HG03575 (cell line): ENCODE data around the gene USP35.

Experiments
- ATAC-seq: cut with Tn5 transposase; IDR thresholded peaks from one replicate; pipeline ENCODE4 v1.9.1; 2021; ENCODE audit not compliant: unreplicated experiment, insufficient number of reproducible peaks, low FRiP score; ENCODE audit errors: extremely low read depth

The USP35 gene, protein sequence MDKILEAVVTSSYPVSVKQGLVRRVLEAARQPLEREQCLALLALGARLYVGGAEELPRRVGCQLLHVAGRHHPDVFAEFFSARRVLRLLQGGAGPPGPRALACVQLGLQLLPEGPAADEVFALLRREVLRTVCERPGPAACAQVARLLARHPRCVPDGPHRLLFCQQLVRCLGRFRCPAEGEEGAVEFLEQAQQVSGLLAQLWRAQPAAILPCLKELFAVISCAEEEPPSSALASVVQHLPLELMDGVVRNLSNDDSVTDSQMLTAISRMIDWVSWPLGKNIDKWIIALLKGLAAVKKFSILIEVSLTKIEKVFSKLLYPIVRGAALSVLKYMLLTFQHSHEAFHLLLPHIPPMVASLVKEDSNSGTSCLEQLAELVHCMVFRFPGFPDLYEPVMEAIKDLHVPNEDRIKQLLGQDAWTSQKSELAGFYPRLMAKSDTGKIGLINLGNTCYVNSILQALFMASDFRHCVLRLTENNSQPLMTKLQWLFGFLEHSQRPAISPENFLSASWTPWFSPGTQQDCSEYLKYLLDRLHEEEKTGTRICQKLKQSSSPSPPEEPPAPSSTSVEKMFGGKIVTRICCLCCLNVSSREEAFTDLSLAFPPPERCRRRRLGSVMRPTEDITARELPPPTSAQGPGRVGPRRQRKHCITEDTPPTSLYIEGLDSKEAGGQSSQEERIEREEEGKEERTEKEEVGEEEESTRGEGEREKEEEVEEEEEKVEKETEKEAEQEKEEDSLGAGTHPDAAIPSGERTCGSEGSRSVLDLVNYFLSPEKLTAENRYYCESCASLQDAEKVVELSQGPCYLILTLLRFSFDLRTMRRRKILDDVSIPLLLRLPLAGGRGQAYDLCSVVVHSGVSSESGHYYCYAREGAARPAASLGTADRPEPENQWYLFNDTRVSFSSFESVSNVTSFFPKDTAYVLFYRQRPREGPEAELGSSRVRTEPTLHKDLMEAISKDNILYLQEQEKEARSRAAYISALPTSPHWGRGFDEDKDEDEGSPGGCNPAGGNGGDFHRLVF

DNA sequence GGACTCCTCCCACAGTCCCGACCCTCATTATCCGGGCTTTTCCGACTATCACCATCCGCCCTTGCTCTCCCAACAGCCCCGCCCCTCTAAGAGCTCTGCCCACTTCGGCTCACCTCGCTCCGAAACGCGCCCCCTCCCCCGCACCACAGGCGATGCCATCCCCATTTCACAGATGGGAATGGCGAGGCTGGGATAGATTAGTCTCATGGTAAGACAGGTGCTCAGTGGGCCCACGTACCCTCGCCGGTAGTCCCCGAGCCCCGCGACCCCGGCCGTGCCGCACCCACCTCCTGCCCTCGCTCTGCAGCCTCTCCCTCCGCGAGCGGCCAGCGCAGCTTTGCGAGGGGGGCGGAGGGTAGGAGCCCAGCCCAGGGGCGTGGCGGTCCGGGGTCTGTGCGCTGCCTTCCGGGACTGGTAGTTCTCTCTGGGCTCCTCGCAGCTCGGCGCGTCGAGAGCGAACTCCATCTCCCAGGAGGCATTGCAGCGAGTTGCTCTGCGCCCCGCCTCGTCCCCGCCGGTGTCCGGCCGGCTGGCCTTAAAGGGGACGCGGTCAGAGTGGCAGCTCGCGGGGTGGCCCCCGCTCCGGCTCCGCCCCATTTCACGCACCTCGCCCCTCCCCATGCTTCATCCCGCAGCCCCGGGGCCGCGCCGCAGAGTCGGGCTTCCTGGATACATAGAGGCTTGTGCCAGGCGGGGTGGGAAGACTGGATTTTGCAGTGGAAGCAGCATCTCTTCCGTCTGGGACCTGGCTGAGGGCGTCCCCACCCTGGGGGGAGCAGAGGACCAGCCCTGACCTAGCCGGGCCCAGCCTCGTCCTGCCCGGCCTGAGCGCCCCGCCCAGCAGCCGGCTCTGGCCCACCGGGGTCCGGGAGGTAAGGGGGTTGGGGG is at the start of gene USP35, which contains the start of gene KCTD21:
TSS of gene USP35 (plus strand) at position 634 of the 888 bp plus-strand sequence. CDS start 7,327 bp downstream, outside the sequence.
TSS of gene KCTD21 (minus strand) at position 341 of the 888 bp plus-strand sequence. CDS start 14,072 bp downstream, outside the sequence.
- ATAC-seq = peak; percentile 93

DNA sequence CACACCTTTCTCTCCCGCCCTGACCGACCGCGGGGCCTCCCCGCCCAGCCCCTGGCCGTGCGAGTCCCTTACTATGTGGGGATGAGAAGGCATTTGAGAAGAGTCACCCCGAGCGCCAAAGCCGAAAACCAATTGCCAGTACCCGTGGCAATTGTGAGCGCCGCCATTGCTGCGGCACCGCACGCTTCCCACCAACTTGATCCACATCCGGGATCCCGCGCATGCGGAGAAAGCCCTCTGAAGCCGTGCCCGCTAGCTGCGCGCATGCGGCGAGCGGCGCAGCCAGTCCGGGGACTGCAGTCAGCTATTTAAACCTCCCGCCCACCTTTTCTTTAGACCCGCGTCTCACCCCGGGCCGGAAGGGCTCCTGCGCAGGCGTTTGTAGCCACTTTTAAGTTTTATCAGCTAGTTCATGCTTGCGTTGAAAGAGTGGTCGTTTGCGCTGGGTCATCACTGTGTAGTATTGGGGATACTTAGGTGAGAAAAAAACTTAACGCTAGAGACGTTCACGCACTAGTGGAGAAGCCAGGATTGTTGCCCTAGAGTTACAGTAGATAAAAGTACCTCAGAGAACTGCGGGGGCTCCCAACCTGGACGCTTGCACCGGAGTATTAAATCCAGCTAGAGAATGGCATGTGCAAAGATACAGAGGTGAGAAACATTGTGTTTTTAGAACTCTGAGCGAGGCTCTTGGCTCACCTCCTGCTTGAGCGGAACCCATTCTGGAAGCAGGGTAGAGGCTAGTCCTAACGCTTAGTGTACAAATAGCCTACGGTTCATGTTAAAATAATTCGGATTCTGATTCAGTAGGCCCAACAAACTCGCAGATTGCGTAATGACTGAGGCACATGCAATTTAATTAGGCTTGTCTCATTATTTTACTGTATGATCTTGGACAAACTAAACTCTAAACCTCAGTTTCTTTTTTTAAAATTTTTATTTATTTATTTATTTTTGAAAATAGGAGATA is 49.0 kb upstream of the USP35 start, which contains the start of gene ALG8:
TSS of gene ALG8 (minus strand) at position 205 of the 970 bp plus-strand sequence. CDS start at position 167, 38 bp downstream.
- ATAC-seq = peak; percentile 84

DNA sequence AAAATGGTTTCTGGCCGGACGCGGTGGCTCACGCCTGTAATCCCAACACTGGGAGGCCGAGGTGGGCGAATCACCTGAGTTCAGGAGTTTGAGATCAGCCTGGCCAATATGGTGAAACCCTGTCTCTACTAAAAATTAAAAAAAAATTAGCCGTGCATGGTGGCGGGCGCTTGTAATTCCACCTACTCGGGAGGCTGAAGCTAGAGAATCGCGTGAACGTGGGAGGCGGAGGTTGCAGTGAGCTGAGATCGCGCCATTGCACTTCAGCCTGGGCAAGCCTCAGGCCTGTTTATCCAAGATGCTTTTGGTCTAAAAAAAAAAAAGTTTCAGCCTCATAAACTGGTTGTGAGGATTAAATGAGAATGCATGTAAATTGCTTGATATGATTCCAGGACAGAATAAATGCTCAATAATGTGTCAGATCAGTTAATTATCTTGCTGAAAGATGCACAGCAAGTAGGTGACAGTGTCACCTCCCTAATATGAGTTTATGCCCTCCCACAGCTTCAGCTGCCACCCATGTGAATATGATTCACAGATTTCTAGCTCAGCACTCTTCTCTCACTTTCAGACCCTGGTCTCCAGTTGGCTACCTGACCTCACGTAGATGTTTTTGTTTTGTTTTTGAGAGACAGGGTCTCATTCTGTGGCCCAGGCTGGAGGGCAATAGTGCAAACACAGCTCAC is 48.2 kb upstream of the USP35 start:
- no peak for ATAC-seq

DNA sequence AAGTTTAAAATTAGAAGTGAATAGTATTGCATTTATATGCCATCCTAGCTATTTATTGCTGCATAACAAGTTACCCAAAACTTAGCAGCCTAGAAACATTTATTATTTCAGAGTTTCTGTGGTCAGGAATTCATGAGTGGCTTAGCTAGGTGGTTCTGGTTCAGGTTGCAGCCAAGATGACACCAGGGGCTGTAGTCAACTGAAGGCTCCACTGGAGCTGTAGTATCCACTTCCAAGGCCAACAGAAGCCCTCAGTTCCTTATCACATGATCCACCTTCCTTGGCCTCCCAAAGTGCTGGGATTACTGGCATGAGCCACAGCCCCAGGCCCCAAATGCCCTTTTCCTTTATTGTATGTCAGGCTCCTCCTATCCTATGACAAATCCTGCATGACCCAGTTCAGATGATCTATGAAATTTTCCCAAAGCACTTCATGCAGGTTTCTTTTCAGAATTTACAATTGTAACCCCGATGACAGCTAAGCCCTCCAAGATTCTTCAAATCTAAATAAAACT is 43.2 kb upstream of the USP35 start:
- ATAC-seq = no peak

DNA sequence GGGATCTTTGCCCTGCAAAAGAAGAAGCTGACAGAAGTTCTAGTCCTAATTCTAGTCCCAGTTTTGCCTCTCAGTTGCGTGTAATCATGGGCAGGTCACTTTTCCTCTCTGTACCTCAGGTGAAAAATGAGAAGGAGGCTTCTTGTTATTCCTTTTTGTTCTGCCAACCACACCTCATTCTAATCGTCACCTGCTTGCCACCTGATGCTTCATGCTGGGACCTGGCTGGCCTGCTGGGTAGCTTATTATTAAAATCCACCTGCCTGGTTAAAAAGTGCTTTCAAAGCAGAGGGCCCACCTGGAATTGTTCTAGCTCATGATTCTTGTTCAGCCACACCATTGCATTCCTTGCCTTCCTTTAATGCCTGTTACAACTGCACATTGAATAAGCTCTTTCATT is 40.9 kb upstream of the USP35 start:
- ATAC-seq = no peak

DNA sequence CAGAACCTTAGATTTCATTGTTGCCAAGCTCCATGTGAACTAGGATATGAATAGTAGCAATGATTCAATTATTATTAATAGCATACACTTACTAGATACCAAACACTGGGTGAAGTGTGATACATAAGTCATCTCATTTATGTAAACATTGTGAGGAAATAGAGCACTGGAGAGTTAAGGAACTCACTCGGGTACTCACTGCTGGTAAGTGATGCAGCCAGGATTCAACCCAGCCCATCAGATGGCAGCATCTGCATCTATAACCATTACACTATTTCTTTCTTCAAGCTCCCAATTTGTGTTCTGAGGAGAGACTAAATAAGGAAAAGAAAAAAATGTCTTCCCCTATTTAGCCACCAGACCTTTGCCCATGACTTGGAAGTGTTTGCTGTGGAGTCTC is 39.1 kb upstream of the USP35 start:
- no peak for ATAC-seq

DNA sequence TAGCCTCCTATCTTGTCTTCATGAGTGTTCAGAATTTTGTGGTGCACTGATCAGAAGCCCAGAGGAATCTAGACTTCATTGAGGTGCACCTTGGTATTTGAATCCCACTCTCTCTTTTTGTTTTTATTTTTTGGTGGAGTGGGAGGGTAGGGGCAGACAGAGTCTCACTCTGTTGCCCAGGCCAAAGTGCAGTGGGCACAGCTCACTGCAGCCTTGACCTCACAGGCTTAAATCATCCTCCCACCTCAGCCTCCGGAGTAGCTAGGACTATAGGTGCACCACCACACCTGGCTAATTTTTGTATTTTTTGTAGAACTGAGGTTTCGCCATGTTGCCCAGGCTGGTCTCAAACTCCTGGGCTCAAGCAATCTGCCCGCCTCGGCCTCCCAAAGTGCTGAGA is 38.4 kb upstream of the USP35 start:
- no peak for ATAC-seq

DNA sequence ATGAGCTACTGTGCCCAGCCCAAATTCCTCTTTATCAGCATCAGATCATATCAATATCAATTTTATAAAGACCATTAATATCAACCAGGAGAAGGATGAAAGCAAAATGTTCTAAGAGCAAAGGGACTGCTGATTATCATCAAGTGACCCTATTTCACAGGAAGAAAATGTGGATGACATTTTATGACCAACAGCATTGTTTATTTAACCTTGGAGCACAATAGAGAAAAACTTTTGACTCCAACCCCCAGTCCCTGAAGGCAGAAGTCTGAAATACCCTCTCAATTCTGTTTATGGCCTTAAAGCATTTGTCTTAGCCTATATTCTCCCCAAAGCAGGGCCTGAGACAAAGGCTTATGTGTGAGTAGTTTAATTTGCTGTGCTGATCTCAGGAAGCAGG is 38.0 kb upstream of the USP35 start:
- no peak for ATAC-seq

DNA sequence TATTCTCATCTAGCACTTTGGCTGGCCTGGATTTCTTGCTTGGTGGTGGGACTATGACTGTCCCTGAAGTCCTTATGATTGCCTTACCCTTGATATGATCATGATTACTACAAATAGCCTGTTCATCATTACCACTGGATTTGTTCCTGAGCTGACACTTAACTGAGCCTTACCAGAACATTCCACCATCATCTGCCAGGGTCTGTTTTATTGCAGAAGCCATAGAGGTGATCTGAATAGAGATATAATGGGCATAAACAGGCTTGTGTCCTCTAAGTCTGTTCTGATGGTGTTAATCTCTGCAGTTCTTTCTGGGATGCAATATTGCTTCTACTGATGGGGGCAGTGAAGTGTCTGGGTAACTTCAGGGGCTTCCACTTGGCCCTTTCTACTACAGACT is 36.9 kb upstream of the USP35 start:
- no peak for ATAC-seq

DNA sequence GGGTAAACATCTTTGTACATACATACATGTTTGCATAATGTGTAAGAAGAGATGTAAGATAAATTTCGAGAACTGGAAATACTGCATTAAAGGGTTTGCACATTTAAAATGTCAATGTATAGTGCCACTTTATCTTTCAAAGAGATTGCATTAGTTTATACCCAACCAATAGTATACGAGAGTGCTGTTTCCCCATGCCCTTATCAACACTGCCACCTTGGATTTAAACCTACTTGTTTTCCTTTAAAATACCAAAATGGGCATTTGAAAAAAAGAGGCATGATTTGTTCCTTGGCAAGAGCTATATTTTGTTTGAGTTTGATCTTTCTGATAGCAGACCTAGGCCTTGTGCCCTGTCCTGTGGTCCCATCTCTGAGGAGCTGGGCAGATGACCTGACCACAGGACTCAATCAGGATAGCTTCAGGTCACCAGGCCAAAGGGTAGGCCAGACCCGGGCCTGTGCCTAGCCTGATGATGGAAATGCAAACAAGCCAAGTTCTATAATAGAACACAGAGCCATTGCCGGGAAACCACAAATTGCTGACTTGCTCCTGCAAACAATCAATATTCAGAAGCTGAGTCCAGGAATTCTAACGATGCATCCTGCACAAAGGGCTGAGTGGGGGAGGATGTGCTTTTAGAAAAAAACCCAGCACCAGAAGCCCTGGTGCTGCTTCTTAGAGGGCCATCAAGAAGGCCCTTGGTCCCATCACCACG is 32.4 kb upstream of the USP35 start:
- ATAC-seq = no peak

DNA sequence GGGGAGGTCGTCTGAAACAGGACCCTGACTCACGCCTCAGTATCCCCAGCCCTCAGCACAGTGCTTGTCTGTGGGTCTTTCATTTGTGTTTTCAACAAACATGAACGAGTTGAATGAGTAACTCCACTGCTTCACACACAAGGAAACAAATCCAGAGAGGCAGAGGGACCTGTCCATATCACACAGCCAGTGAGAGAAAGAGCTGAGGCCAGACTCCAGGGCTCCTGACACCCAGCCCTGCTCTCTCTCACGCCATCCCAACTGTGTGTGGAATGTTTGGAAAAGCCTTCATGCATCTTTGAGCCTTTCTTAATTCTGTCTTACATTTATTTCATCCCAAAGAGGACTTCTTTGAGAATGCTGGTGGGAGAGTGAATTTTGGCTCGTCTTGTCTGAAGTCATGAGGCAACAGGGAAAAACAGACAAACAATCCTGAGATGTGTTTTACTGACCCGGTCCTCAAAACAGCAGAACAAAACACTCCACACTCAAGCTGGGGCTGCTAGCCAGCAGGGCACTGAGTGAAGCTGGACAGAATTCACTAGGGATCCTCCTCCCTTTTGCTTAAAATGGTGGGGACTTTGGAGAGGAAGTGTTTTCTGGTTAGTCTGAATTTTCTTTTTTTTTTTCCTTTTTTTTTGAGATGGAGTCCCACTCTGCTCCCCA is 29.6 kb upstream of the USP35 start:
- ATAC-seq = no peak

DNA sequence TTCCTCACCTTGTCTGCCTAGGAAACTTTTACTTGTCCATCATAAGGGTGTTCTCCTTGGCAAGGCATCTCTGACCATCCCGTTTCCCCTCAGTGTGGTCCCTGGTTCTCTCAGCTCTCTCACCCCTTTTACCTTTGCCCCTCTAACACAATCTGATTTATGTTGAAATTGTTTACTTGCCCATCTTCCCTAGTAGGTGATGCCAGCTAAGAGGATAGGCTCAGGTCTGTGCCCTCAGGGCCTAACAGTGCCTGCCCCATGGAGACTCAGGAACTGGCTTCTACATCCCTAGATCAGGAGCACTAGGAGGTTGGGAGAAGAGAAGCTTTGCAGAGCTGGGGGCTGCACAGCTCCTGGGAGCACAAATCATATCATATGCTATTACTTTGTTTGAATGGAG is 28.2 kb upstream of the USP35 start:
- ATAC-seq = no peak

DNA sequence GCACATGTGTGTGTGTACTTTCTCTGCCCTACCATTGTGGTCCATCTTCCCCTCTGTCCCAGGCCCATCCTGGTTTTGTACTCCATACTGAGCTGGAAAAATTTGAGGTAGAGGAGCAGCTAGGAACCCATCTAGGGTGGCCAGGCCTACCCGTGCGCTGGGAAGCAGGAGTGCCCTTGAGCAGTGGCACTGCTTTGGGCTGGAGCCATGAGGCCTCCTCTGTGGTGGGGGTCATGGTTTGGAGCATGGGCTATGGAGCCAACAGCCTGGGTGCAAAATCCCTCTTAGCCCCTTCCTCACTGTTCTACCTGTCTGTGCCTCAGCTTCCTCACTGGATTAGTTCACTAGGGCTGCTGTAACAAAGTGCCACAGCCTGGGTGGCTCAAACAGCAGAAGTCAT is 27.4 kb upstream of the USP35 start:
- ATAC-seq = no peak

DNA sequence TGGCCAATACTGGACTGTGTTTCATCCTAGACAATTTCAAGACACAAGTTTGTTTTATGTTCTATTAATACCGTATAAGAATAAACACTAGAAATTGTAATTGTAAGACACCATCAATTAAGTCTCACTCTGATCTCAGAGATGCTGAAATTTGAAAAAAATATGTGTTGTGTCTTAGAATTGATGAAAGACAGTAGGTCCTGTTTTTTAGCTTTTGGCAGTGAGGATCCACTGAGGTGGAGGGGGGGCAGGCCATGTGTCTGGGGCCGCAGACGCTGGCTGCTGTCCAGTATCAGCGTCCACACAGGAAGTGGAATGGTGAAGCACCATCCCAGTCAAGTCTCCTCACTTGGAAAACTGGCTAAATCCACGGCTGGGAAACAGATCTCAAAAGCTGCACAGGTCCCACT is 26.8 kb upstream of the USP35 start:
- ATAC-seq = no peak

DNA sequence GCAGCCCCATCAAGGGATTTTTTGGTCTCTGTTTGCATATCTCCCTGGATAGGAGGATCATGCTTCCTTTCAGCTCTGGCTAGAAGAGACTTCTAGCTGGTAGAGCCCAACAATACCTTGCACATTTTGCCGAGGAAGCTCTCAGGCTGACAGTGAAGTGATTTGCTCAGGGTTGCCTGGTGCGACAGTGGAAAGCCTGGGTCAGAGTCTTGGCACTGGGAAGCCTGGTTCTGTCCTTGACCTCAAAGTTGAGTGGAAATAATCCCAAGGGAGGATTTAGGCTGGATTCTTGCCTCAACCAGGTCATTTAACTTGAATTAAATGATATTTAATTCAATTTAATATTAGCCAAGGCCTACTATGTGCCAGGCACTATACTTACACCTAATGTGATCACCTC is 24.9 kb upstream of the USP35 start:
- no peak for ATAC-seq

DNA sequence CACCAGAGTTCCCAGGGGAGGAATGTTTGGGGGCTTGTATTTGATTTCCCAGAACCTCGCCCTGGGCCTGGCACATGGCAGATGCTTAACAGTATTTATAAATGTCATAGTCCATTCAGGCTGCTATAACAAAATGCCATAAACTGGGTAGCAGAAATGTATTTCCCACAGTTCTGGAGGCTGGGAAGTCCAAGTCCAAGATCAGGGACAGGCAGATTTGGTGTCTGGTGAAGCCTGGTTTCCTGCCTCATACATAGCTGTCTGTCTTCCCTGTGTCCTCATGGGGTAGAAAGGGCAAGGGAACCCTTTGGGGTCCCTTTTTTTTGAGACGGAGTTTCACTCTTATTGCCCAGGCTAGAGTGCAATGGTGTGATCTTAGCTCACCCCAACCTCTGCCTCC is 24.2 kb upstream of the USP35 start:
- ATAC-seq = no peak
